Left renal pelvis (tissue), 4 donors: ENCODE results near the gene FHDC1. TPM values are rescaled to one million over a fixed set of nuclear protein-coding genes. Genes with fewer than 3 reads are reported as not detected.

Experiments used
- DNase-seq, 4 donors: peaks; one replicate each; pipeline ENCODE4 v3.0.0-alpha.2; 2013; ENCODE audit warnings: low read depth in 4 of 4, low spot score in 3 of 4
- polyA plus RNA-seq, 4 donors: library from polyadenylated mRNA; unstranded; fragments of 120-200 nt; gene quantifications; one replicate each; pipeline ENCODE4 v1.2.1, GENCODE V29; 2013; ENCODE audit not compliant: insufficient read length in 4 of 4

Gene FHDC1
- polyA plus RNA-seq, 4 donors: 4.2 to 8.1 (median 4.9) TPM

GRCh38 chr4:153002110-153002509, 66.0 kb downstream of the FHDC1 start:
- no peak for DNase-seq

GRCh38 chr4:153004081-153004850, 68.1 kb downstream of the FHDC1 start:
- no peak for DNase-seq

GRCh38 chr4:153005899-153006381, 69.8 kb downstream of the FHDC1 start:
- no peak for DNase-seq

- DNase-seq: no peak
Measured at GRCh38 chr4:153008578-153009199, 72.6 kb downstream of the FHDC1 start.

- DNase-seq: no peak
Measured at GRCh38 chr4:153010146-153010545, 74.0 kb downstream of the FHDC1 start.

GRCh38 chr4:153013202-153013977, 77.3 kb downstream of the FHDC1 start:
- no peak for DNase-seq

- DNase-seq: no peak
Measured at GRCh38 chr4:153014460-153014859, 78.3 kb downstream of the FHDC1 start.

- DNase-seq: no peak
Measured at GRCh38 chr4:153016592-153016991, 80.5 kb downstream of the FHDC1 start.

GRCh38 chr4:153018031-153018430, 81.9 kb downstream of the FHDC1 start:
- no peak for DNase-seq

- no peak for DNase-seq
Measured at GRCh38 chr4:153018684-153019083, 82.6 kb downstream of the FHDC1 start.

GRCh38 chr4:153019906-153020305, 83.8 kb downstream of the FHDC1 start:
- DNase-seq: no peak

- DNase-seq: no peak
Measured at GRCh38 chr4:153020457-153020856, 84.3 kb downstream of the FHDC1 start.

- DNase-seq: no peak
Measured at GRCh38 chr4:153021276-153021675, 85.2 kb downstream of the FHDC1 start.

- no peak for DNase-seq
Measured at GRCh38 chr4:153022241-153022715, 86.2 kb downstream of the FHDC1 start.

GRCh38 chr4:153023139-153023538, 87.0 kb downstream of the FHDC1 start:
- no peak for DNase-seq

- no peak for DNase-seq
Measured at GRCh38 chr4:153023692-153024394, 87.7 kb downstream of the FHDC1 start.

- DNase-seq: no peak
Measured at GRCh38 chr4:153024466-153024865, 88.3 kb downstream of the FHDC1 start.

GRCh38 chr4:153025406-153025805, 89.3 kb downstream of the FHDC1 start:
- DNase-seq: no peak

GRCh38 chr4:153026591-153027346, 90.6 kb downstream of the FHDC1 start:
- DNase-seq: no peak

- DNase-seq: no peak
Measured at GRCh38 chr4:153027866-153028265, 91.7 kb downstream of the FHDC1 start.
